GM18861 (cell line): ENCODE measurements around the gene MAF.

Experiments used
- ATAC-seq: cut with Tn5 transposase; IDR thresholded peaks from one replicate; pipeline ENCODE4 v1.9.1; 2021; ENCODE audit not compliant: unreplicated experiment

MAF gene

GRCh38 chr16:79550373-79550772 lies 50.2 kb downstream of the MAF start:
- ATAC-seq, result no peak

GRCh38 chr16:79547085-79547484 lies 53.5 kb downstream of the MAF start:
- ATAC-seq, result no peak
